Measurements from ENCODE around the gene ARHGAP18. TPM values are rescaled to one million over a fixed set of nuclear protein-coding genes. Genes with fewer than 3 reads are reported as not detected.

ARHGAP18 gene
- total and polyA plus RNA-seq, 2 of the 13 experiments (the other 11 are each of a cell fraction or from before 2014, with no cell fraction given), result 58.2 to 115 TPM

DNA sequence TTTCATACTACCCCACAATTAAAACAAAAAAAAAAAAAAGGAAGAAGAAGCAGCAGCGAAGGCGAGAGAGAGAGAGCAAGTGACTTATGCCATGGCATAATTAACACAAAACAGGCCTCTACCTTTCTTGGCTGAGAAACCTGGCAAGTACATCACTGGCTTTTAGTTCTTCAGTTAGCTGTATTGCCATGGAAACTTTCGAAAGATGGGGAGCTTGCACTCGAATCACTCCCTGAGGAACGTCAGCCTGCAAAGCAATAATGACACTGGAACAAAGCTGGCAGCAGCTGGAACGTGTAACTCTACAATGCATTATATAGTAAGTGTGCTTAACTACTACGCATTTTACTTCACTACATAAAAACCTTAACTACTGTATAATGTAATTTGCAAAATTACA lies 126.1 kb downstream of the ARHGAP18 start:
- DNase-seq (ENCODE audit: low spot score) (no peak), FAIRE-seq (no peak), ATAC-seq (no peak)
- Histone ChIP-seq H3K4me2 (ENCODE audit: low read depth, low read length) (no peak overlapping the region), H3K79me2 (ENCODE audit: insufficient read depth, low read length) (no peaks in the 10 kb centered on the region), H4K20me1 (ENCODE audit: insufficient read depth, low read length) (no peaks in the 10 kb centered on the region), H2AFZ (ENCODE audit: low read length) (no peak overlapping the region), H3K4me1 (ENCODE audit: insufficient read depth, low read length) (no peaks in the 10 kb centered on the region), H3K27ac (ENCODE audit: extremely low read length, insufficient read depth, low read length) (no peak overlapping the region), H3K9me3 (ENCODE audit: low read length) (no peaks in the 10 kb centered on the region), H3K27me3 (ENCODE audit: control insufficient read depth in 1 of 2, insufficient read depth in 2 of 2, low read length in 2 of 2) (no peaks in the 10 kb centered on the region), H3K36me3 (replicated peaks in 1 of 2; ENCODE audit: control insufficient read depth in 1 of 2, insufficient read depth in 2 of 2, low read length in 2 of 2) (peaks cover 21 to 61% of the 10 kb centered on the region in 2 experiments), H3K9ac (ENCODE audit: insufficient read depth, low read depth, low read length) (no peak overlapping the region), H3K4me3 (replicated peaks in 1 of 3; ENCODE audit: insufficient read depth in 1 of 3, low read depth in 2 of 3, low read length in 3 of 3) (no peak overlapping the region)
- 97% methylated on average over 7 of the region's 7 CpGs for WGBS (ENCODE audit: low lambda C conversion rate)
- TF ChIP-seq, protein P1, sequence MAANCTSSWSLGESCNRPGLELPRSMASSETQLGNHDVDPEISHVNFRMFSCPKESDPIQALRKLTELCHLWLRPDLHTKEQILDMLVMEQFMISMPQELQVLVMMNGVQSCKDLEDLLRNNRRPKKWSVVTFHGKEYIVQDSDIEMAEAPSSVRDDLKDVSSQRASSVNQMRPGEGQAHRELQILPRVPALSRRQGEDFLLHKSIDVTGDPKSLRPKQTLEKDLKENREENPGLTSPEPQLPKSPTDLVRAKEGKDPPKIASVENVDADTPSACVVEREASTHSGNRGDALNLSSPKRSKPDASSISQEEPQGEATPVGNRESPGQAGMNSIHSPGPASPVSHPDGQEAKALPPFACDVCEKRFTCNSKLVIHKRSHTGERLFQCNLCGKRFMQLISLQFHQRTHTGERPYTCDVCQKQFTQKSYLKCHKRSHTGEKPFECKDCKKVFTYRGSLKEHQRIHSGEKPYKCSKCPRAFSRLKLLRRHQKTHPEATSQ (CRISPR knock-in tag; IDR thresholded peaks at IDR 0.05; ENCODE audit: borderline replicate concordance), result no peak
- TF ChIP-seq, protein P2, sequence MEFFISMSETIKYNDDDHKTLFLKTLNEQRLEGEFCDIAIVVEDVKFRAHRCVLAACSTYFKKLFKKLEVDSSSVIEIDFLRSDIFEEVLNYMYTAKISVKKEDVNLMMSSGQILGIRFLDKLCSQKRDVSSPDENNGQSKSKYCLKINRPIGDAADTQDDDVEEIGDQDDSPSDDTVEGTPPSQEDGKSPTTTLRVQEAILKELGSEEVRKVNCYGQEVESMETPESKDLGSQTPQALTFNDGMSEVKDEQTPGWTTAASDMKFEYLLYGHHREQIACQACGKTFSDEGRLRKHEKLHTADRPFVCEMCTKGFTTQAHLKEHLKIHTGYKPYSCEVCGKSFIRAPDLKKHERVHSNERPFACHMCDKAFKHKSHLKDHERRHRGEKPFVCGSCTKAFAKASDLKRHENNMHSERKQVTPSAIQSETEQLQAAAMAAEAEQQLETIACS (CRISPR knock-in tag; IDR thresholded peaks at IDR 0.05), result no peak
- TF ChIP-seq ZNF780A (CRISPR knock-in tag; IDR thresholded peaks at IDR 0.05) (no peak), NFIC (IDR thresholded peaks at IDR 0.05; ENCODE audit: low read length) (no peak), RBM22 (optimal IDR thresholded peaks at IDR 0.05; ENCODE audit: low read length) (peak; percentile 43)
- TF ChIP-seq, protein P3, sequence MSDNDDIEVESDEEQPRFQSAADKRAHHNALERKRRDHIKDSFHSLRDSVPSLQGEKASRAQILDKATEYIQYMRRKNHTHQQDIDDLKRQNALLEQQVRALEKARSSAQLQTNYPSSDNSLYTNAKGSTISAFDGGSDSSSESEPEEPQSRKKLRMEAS (IDR thresholded peaks at IDR 0.05), result no peak
- intact Hi-C loops (cut with micrococcal nuclease; ENCODE audit: unreplicated experiment) (no loop called here), in situ Hi-C loops (cut with HindIII; ENCODE audit: extremely low pct_ligation_motif_present, low pct_unique_long_range_greater_than_20kb) (no loop called here)
- ChIA-PET CTCF (ENCODE audit: low intra/inter-chr PET ratio, low total read pairs) (no interaction called here), POLR2A (no interaction called here)
- no TSS peak for BruUV-seq (replicated peaks)

DNA sequence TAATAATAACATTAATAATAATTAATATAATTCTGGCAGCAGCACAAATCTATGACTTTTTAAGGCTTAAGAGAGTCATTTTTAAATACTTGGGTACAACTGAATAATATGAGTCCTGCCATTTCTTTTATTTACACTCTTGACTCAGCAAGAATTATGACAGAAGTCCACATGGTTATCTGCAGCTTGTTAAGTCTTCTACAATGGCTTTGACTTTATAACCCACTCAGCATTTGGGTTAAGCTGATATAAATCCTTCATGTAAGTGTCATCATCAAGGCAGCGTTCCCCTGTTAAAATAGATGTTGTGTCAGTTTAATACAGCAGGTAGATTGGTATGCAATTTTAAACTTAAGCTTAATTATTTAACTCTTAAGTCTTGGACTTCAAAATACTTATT lies 131.7 kb downstream of the ARHGAP18 start:
- in situ Hi-C loops (cut with HindIII; ENCODE audit: extremely low pct_ligation_motif_present, low pct_unique_long_range_greater_than_20kb) (no loop called here), intact Hi-C loops (cut with micrococcal nuclease; ENCODE audit: unreplicated experiment) (no loop called here)
- BruUV-seq (replicated peaks), result no TSS peak
- Histone ChIP-seq H2AFZ (ENCODE audit: low read length) (no peak overlapping the region), H3K79me2 (ENCODE audit: insufficient read depth, low read length) (no peaks in the 10 kb centered on the region), H3K9me3 (ENCODE audit: low read length) (no peaks in the 10 kb centered on the region), H3K27me3 (ENCODE audit: control insufficient read depth in 1 of 2, insufficient read depth in 2 of 2, low read length in 2 of 2) (no peaks in the 10 kb centered on the region), H3K36me3 (replicated peaks in 1 of 2; ENCODE audit: control insufficient read depth in 1 of 2, insufficient read depth in 2 of 2, low read length in 2 of 2) (peaks cover 19 to 46% of the 10 kb centered on the region in 2 experiments), H3K27ac (ENCODE audit: extremely low read length, insufficient read depth, low read length) (no peak overlapping the region), H3K9ac (ENCODE audit: insufficient read depth, low read depth, low read length) (no peak overlapping the region), H3K4me2 (ENCODE audit: low read depth, low read length) (no peak overlapping the region), H3K4me1 (ENCODE audit: insufficient read depth, low read length) (no peaks in the 10 kb centered on the region), H3K4me3 (replicated peaks in 1 of 3; ENCODE audit: insufficient read depth in 1 of 3, low read depth in 2 of 3, low read length in 3 of 3) (no peak overlapping the region), H4K20me1 (ENCODE audit: insufficient read depth, low read length) (no peaks in the 10 kb centered on the region)
- ATAC-seq (no peak), FAIRE-seq (no peak), DNase-seq (ENCODE audit: low spot score) (no peak)
- POLR2A ChIA-PET, result no interaction called here
- 97% methylated on average over 1 of the region's 1 CpG for WGBS (ENCODE audit: low lambda C conversion rate)
- CTCF ChIA-PET (ENCODE audit: low intra/inter-chr PET ratio, low total read pairs), result no interaction called here
- TF ChIP-seq, protein P4, sequence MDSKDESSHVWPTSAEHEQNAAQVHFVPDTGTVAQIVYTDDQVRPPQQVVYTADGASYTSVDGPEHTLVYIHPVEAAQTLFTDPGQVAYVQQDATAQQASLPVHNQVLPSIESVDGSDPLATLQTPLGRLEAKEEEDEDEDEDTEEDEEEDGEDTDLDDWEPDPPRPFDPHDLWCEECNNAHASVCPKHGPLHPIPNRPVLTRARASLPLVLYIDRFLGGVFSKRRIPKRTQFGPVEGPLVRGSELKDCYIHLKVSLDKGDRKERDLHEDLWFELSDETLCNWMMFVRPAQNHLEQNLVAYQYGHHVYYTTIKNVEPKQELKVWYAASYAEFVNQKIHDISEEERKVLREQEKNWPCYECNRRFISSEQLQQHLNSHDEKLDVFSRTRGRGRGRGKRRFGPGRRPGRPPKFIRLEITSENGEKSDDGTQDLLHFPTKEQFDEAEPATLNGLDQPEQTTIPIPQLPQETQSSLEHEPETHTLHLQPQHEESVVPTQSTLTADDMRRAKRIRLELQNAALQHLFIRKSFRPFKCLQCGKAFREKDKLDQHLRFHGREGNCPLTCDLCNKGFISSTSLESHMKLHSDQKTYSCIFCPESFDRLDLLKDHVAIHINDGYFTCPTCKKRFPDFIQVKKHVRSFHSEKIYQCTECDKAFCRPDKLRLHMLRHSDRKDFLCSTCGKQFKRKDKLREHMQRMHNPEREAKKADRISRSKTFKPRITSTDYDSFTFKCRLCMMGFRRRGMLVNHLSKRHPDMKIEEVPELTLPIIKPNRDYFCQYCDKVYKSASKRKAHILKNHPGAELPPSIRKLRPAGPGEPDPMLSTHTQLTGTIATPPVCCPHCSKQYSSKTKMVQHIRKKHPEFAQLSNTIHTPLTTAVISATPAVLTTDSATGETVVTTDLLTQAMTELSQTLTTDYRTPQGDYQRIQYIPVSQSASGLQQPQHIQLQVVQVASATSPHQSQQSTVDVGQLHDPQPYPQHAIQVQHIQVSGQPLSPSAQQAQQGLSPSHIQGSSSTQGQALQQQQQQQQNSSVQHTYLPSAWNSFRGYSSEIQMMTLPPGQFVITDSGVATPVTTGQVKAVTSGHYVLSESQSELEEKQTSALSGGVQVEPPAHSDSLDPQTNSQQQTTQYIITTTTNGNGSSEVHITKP (CRISPR knock-in tag; IDR thresholded peaks at IDR 0.05; ENCODE audit: low read depth), result no peak
- no peak for TF ChIP-seq SIX1 (CRISPR knock-in tag; IDR thresholded peaks at IDR 0.05; ENCODE audit: borderline replicate concordance)
